Endothelial cell of hepatic sinusoid (primary cell): ENCODE data around the gene THSD7B.

ENCODE experiments used
- in situ Hi-C: cut with HindIII; loops from 2 replicates; pipeline ENCODE4 v1.10.0; 2017; ENCODE audit warnings: low sequenced_read_pairs

The THSD7B gene

DNA sequence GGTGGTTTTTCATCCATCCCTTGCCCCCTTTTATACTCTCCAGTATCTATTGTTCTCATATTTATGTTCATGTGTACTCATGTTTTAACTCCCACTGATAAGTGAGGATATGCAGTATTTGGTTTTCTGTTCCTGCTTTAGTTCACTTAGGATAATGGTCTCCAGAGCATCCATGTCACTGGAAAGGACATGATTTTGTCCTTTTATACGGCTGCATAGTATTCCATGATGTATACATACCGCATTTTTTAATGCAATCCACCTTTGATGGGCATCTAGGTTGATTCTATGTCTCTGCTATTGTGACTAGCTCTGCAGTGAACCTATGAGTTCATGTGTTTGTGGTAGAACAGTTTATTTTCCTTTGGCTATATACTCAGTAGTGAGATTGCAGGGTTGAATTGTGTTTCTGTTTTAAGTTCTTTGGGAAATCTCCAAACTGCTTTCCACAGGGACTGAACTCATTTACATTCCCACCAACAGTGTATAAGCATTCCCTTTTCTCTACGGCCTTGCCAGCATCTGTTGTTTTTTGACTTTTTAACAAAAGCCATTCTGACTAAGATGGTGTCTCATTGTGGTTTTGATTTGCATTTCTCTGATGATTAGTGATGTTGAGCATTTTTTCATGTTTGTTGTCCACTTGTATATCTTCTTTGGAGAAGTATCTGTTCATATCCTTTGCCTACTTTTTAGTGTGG is 420.2 kb downstream of the THSD7B start:
- in situ Hi-C loops = no loop called here

DNA sequence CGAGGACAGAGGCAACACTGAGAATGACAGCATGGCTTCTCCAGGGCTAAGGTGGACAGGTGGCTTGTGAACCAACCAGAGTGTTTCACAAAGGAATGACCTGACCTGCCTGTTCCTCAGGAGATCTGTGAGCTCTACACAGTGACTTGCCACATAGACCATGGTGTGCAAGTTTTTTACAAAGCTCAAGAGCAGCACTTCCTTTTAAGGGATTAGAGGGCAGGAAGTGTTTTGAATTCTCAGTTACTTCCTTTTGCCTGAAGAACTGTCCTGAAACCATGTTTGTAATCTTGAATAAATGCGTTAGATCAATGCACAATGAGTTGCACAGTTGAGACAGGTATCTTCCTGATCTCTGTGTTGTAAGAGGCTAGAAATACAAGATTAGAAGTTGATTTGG is 421.9 kb downstream of the THSD7B start:
- in situ Hi-C loops = no loop called here

DNA sequence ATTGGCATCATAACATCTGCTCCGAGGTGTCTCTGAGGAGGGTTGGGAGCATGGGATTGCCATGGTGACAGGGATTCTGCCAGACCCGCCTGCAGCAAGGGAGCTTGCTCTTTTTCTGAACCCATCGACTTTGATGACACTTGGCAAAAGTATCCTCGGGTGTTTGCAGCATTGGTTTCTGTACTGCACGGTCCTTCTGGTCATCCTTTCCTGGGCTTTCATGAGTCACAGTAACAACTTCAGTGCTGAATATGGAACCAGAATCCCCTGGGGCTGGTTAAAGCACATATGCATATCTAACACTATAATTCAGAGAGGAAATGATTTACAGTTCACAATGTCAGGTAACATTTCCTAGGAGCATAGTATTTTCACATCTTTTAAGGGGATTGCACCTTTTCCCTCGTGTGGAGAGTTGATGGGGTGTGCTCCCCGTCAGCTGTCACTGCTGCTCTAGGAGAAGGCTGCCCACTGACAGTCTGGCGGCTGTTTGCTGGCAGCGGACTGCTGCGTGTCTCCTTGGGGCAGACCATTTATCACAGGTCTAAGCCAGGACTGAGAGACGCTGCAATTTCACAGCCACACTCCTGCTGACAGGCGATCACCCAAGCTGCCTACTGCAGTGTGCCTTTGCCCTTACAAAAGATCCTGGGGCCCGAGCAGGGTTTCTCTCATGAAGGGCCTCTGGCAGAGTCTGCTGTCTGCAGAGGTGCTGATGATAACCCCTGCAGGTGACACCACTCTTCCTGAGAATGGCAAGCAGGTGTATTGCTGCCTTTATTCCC is 425.3 kb downstream of the THSD7B start:
- in situ Hi-C loops = no loop called here

DNA sequence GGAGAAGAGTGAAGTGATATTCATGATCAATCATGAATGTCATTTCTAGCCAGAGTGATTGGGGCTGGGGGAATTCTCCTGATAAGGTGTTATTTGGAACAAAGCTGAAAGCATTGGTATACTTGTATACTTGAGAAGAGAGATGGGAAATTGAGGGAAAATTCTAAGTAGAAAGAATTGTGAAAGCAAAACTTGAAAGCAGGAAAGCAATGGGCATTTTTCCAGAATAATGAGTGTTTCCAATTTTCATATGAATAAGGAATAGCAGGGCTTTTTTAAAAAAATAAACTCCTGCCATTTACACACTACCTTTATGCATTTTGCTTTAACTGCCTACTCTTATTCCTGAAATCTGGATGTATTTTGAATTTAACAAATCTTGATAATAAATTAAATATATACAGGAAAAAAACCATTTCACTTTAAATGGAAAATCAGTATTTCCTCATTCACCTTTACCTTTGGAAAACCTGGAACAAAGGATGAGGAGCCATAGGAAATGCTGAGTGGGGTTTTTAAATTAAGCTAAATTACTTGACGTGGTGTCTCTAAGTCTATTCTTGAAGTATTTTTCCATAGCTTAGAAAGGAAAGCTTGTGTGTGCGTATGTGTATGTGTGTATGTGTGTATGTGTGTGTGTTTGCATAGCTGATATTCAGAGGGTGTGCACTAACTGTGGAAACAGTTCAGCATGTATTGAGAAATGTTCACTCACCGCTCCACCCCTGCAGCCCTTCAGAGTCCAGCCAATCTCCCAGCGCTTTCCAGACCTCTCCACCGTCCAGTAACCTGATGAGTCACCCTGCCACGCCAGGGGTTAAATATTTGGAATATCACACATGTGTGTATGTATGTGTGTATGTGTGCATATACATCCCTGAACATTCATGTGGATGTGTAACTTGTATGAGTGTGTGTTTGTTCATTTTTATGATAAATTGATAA is 427.3 kb downstream of the THSD7B start:
- in situ Hi-C loops = no loop called here

DNA sequence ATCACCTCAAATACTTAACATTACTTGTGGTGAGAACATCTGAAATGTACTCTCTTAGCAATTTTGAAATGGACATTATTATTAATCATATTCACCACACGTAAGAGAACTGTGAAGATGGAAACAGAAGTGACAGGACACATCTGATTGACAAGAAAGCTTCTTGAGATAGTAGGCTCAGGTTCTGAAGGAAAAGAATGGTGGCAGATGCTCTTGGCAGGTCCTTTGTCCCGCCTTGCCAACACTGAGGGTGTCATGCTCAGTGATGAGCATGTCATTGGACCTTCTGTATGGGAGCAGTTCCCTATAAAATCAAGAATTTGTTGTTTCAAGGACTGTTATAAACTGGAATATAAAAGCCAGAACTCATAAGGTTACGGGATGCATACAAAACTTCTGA is 428.1 kb downstream of the THSD7B start:
- in situ Hi-C loops = no loop called here

DNA sequence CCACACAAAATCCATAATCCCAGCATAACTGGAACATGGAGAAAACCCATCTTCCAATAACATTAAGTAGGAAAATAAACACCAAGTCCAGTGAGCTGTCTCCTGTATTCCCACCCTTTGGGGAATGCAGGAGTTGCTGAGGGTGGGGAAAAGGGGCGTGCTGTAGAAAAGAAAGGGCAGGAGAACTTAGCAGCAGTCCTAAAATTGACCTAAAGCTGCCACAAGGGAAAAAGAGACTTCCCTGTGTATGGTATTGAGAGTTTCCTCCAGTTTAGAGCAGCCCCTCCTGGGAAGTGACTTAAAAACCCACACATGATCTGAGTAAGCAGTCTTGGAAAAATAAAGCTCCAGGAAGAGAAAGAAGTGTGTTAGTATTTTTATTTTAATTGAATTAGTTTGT is 428.8 kb downstream of the THSD7B start:
- in situ Hi-C loops = no loop called here

DNA sequence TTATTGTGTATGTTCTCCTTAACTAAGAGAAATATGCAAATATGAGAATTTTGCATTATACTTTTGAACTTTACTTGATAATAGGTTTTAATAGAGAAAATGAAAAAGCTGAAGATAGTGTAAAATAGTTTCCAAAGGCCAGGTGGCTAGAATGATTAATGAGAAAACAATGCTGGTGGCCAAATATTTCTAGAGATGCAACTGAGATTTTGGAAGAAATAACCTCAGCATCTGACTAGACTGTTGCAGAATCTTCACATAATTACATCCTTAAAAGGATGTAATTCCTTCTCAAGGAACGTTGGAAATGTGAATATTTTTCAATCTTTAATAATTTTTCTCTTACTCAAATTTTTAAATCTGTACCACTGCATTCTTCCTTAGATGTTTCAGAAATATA is 434.4 kb downstream of the THSD7B start:
- in situ Hi-C loops = no loop called here

DNA sequence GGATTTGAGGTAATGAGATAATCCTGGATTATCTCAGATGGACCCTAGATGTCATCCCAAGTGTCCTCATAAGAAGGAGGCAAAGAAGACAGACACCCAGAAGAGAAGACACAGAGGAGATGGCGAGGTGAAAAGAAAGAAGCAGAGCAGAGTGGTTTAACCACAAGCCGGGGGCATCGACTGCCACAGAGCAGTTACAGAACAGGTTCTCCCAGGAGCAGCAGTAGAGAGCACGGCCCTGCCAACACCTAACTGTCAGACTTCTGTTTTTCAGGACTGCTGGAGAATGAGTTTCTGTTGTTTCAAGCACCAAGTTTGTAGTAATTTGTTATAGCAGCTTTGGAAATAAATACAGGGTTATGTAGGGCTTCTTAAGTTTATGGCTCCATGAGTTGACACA is 437.0 kb downstream of the THSD7B start:
- in situ Hi-C loops = no loop called here

DNA sequence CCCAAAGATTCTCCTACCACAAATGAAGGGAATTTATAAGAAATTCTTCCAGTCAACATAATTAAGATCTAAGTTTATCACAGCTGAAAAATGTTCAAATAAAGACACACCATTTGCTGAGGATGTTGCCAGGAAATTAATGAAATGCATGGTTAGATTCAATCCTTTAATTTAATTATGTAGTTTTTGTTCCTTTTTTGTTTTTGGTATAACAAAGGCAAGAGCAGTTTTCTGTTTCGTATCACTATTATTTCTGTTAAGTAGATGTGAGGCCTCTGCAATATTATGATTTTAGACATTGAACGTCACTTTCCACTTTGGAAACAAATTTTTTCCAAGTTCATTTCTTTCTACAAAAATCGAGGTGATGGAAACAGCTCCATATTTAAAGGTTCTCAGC is 440.0 kb downstream of the THSD7B start:
- in situ Hi-C loops = no loop called here

DNA sequence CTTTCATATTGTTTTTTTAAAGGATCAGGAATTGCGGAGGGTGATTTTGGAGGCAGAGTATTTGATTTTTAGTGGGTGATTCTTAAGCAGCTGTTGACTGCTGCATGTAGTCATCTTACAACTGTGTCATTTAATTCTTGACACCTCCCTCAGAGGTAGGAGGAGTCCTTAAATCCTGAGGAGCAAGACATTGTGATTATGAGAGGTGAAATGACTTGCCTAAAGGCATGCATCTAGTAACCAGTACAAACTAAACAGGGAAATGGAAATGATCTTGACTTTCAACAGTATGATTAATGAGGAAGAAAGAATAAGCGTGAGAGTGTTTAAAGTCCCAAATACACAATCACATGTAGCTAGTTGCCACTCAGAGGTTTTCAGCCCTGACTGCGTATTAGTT is 440.7 kb downstream of the THSD7B start:
- in situ Hi-C loops = no loop called here

DNA sequence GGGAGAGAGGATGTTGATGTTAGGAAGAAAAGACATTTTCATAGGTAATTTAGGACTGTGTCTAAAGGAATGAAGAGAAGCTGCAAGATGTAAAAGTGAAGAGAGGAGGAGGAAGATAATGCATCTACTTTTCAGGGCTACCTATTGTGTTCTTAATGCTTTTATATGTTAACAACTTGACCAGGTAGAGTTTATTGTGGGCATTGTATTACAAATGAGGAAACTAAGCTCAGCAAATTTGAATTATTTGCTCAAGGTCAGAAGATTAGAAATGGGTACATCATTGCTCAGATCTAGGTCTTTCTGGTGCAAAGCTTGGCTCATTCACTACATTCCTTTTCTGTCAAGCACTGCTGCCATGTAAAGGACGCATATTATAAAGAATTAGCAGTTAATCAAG is 441.7 kb downstream of the THSD7B start:
- in situ Hi-C loops = no loop called here

DNA sequence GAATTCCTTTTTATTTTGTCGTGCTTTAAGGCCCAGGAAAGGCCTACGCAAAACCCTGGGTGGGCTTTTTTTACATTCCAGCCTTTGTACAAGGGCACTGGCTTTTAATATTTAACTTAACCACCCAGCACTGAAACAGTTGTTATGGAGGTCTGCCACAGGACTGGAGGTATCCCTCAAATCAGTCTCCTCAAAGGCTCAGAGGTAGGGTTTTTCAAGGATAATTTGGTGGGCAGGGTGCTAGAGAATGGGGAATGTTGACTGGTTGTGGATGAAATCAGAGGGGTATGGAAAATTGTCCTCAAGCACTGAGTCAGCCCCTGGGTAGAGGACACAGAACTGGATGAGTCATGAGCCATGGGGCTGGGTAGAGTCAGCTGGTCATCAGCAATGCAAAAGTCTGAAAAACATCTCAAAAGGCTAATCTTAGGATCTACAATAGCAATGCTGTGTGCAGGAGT is 443.1 kb downstream of the THSD7B start:
- in situ Hi-C loops = no loop called here

DNA sequence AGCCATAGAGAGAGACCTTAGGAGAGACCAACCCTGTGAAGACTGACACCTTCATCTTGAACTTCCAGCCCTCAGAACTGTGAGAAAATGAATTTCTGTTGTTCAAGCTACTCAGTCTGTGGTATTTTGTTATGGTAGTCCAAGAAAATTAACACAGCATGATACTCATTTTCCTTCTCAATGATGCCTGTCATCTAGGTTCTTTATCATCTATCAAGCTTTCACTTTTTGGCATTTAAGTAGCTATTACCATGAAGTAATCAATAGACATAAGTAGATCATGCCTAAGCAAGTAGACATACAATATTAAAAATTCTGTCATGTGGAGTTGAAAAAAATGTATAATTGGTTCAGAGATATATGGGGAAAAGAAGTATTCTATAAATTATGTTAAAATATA is 444.7 kb downstream of the THSD7B start:
- in situ Hi-C loops = no loop called here

DNA sequence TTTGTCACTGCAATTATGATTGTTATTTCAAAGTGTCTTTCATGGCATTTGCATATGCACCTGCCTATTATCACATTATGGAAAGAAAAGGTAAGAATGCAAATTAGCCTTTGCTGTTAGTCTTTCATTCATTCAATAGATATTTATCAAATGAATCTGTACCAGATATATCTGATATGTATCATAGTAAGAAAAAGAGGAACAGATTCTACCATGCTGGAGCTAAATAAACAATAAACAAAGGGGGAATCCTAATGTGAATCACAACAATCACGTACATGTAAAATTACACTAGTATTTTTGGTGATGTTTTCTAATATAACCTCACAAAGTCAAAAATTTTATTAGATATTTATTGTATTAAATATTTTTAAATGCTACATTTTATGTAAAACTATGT is 446.4 kb downstream of the THSD7B start:
- in situ Hi-C loops = no loop called here

DNA sequence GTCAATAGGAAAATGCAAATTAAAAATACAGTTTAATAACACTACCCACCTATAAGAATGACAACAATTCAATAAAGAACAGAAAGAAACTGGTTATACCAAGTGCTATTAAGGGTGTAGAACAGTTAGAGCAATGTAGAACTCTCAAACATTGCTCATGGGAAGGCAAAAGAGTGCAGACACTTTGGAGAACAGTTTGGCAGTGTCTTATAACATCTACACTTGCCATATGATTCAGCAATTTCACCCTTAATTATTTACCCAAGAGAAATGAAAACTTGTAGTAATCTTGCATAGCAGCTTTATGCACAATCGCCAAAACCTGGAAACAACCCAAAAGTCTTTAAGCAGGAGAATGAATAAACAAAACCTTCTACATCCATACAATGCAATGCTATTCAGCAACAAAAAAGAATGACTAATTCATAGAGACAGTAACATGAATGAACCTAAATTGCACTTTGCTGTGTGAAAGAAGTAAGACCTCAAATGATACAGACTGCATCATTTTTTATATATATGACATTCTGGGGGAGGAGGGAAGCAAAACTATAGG is 455.2 kb downstream of the THSD7B start:
- in situ Hi-C loops = no loop called here

DNA sequence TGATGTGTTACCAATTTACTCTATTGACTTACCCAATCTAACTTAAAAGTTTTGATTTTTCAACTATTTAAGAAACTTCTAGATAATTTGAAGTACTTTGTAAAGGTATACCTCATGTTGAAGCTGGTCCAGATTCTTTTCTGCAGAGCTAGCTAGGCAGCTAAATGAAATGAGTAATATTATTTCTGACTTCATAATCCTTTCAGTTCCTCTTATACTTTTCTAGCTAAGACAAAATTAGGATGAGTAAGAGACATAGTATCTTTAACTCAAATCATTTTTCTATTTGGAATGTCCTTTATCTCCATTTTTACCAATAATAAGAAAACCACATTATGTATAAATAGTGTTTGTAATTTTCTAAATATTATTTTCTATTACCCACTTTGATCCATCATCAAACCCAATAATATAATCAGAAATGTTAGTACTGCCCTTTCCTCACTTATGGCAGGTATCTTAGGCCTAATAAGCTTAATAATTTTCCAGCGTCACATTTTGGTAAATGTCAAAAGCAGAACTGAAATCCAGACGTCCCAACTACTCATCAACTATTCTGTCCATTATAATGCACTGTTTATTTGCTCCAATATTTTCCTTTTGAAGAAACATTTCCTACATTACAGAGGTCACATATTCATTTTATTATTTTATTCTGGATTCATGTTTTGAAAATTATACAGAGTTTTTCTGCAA is 456.6 kb downstream of the THSD7B start:
- in situ Hi-C loops = no loop called here

DNA sequence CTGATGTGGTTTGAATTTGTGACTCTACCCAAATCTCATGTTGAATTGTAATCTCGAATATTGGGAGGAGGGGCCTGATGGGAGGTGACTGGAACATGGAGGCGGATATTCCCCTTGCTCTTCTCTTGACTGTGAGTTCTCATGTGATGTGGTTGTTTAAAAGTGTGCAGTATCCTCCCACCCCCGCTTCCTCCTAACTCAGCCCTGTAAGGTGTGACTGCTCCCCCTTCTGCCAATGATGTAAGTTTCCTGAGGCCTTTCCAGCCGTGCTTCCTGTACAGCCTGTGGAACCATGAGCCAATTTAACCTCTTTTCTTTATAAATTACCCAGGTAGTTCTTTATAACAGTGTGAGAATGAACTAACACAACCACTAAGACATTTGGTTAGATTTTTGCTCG is 458.4 kb downstream of the THSD7B start:
- in situ Hi-C loops = no loop called here

DNA sequence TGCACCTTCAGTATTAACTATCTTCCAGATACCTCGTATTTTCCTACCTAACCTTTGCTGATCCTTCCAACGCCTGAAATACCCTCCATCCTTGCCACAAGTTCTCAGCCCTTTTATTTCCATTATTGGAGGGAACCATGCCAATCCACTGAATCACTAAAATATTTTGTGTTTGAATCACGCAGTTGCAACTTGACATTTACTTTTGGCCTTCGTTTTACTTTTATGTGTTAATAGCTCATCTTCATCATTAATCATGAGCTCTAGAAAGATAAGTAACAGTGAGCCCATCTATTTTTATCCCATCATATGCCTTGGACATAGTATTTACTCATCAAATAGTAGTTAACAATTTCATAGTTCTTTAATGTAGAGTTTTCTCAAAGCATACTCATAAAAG is 463.2 kb downstream of the THSD7B start:
- in situ Hi-C loops = no loop called here

DNA sequence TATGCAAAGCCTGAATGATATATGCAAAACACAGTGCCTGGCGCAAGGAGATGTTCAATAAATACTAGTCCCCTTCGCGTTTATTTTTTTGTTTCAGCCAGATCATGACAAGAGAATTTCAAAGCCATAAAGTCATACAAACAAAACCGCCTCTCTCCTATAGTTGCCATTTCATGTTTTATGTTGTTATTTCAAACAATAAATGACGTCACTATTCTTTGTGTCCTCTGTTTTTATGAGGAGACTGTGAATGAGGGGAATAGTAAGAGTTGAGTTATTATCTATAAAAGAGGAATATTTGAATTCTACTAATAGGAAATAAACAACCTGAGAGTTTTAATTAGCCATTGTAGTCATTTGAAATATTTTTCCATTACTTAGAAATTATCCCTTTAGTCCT is 464.5 kb downstream of the THSD7B start:
- in situ Hi-C loops = no loop called here

DNA sequence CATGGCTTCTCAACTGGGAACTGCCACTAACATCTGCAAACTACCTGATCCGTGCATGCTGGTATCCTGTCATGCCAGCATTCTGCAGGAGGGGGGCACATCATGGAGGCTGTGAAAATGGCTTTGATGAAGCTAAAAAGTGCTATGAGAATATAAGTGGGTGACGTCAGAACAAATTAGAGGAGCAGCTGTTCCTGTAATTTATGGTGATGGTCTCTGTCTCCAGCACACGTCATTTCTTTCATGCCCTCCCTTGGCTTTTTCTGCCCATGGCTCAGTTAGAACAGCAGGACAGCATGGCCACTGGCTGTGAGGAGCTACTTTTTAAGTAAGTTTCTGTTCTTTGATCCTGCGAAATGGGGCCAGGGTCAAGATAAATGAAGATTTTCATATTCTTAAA is 466.3 kb downstream of the THSD7B start:
- in situ Hi-C loops = no loop called here

DNA sequence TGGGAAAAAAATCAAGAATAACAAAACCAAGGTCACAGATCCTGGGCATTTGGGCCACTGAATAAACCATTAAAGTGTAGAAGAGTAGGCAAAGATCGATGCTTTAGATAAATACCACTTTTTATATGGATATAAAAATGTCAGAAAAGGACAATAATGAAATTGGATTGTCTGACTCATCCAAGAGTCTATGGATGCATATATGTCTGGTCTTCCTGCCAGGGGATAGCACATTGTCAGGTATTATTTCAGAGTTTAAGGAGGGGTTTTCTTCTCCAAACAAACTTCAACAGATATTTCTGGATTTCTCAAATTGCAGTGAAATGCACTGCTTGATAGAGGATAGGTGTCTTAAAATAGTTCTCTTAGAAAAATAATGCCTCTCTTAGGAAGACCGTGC is 466.7 kb downstream of the THSD7B start:
- in situ Hi-C loops = no loop called here
